Activated CD8-positive, alpha-beta T cell treated with anti-CD3 and anti-CD28 coated beads for 36 hours (primary cell): ENCODE measurements around the gene WFDC8. TPM values are rescaled to one million over a fixed set of nuclear protein-coding genes. Genes with fewer than 3 reads are reported as not detected.

Source experiments
- ATAC-seq: fragments of 200-7000 bp; cut with Tn5 transposase; one replicate; pipeline ENCODE4 v1.10.0; 2021; ENCODE audit warnings: mild to moderate bottlenecking, moderate library complexity
- CTCF ChIA-PET: fragments of 350-600 bp; sonication (Branson Sonifier 250); formaldehyde crosslinking; loops from one replicate; lab custom pipeline; 2021; ENCODE audit warnings: antibody characterized with exemption; lab: Charles Lee
- POLR2A ChIA-PET: fragments of 350-600 bp; sonication (Branson Sonifier 250); formaldehyde crosslinking; loops from one replicate; lab custom pipeline; 2021; ENCODE audit warnings: antibody characterized with exemption; lab: Charles Lee
- DNase-seq: peaks from one replicate; pipeline ENCODE4 v3.0.0-alpha.2; 2020
- H3K27ac Mint-ChIP-seq: one replicate; pipeline ENCODE4 v1.8.0; 2021; ENCODE audit warnings: mild to moderate bottlenecking, mixed read lengths
- H3K27me3 Mint-ChIP-seq: one replicate; pipeline ENCODE4 v1.8.0; 2021; ENCODE audit warnings: mixed read lengths
- H3K36me3 Mint-ChIP-seq: one replicate; pipeline ENCODE4 v1.8.0; 2021; ENCODE audit warnings: low read depth, mixed read lengths
- H3K4me1 Mint-ChIP-seq: one replicate; pipeline ENCODE4 v1.8.0; 2021; ENCODE audit warnings: low read depth, mixed read lengths
- H3K4me3 Mint-ChIP-seq: one replicate; pipeline ENCODE4 v1.8.0; 2021; ENCODE audit warnings: mild to moderate bottlenecking, moderate library complexity, mixed read lengths
- H3K9me3 Mint-ChIP-seq: one replicate; pipeline ENCODE4 v1.8.0; 2021; ENCODE audit warnings: mixed read lengths
- CTCF ChIP-seq: fragments of 200-600 bp; IDR thresholded peaks from one replicate; pipeline ENCODE4 v1.8.0; 2022; ENCODE audit warnings: antibody characterized with exemption, mild to moderate bottlenecking
- intact Hi-C: fragments of 100-400 bp; cut with micrococcal nuclease; formaldehyde crosslinking; loops from one replicate; pipeline ENCODE4 v1.10.0; 2022
- total RNA-seq, 2 experiments: library from RNA; stranded (reverse); gene quantifications; one replicate each; pipeline ENCODE4 v1.2.3, GENCODE V29; 2021

Gene WFDC8
- total RNA-seq = not detected

DNA sequence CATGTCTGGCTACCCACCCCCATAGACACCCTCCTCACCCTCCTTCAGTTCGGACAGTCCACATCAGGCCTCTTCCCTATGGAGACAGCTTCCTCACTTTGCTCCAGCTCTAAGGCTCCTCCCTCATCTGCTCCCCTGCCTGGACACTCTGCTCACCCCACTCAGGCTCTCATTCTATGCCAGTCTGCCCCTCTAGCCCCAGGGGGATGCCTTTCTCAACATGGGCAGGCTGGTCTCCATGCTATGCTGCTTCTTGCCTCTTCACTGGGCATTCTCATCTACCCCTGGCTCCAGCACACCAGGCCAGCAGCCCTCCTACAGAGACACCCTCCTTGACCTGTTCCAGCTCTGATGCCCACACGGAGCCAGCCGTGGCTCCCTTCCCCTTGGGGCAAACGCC is at the start of gene WFDC8:
Gene WFDC8, minus strand, starts transcription at position 101 of the 400 bp plus-strand sequence. Its CDS starts 37 bp downstream, at position 64.
- ChIA-PET POLR2A (no interaction called here), CTCF (interaction anchor here (1.0 to 2.2 kb wide), 2 partner anchors 16 to 192 kb away, joined by 3 to 8 read pairs; no protein-coding TSS in a partner anchor)
- intact Hi-C loops = no loop called here
- DNase-seq (no peak), ATAC-seq (no peak)
- Mint-ChIP-seq H3K27me3 (peaks cover 15% of the 10 kb centered on the region), H3K27ac (no peak within 1 kb of the TSS), H3K4me3 (no peak within 1 kb of the TSS), H3K36me3 (no peaks in the 10 kb centered on the region), H3K9me3 (no peaks in the 10 kb centered on the region), H3K4me1 (no peaks in the 10 kb centered on the region)
- TF ChIP-seq CTCF = no peak

GRCh38 chr20:45626540-45626939 is 47.5 kb upstream of the WFDC8 start:
- peaks cover 32% of the 10 kb centered on the region for H3K27me3 Mint-ChIP-seq
- H3K9me3 Mint-ChIP-seq = no peaks in the 10 kb centered on the region
- DNase-seq (no peak), ATAC-seq (no peak)
- no peak overlapping the region for H3K27ac Mint-ChIP-seq
- H3K36me3 Mint-ChIP-seq = no peaks in the 10 kb centered on the region
- TF ChIP-seq CTCF = no peak
- ChIA-PET CTCF (interaction anchor here (7.7 kb wide), 1 partner anchor 144 kb away, joined by 66 read pairs; no protein-coding TSS in a partner anchor), POLR2A (no interaction called here)
- no peak overlapping the region for H3K4me3 Mint-ChIP-seq
- intact Hi-C loops = no loop called here
- peaks cover 3% of the 10 kb centered on the region for H3K4me1 Mint-ChIP-seq

DNA sequence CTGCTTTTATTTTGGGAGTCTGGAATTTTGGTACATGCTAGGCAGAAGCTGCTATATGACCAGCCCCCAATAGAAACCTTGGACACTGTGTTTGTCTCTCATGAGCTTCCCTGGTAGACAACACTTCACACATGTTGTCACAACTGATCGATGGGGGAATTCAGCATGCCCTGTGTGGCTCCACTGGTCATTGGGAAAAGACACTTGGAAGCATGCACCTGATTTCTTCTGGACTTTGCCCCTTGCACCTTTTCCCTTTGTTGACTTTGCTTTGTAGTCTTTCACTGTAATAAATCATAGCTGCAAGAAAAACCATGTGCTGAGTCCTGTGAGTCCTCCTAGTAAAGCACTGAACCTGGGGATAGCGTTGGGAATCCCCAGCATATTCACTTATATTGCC is 42.5 kb upstream of the WFDC8 start:
- ATAC-seq = no peak
- CTCF ChIA-PET = no interaction called here
- Mint-ChIP-seq H3K27me3 (peaks cover 12% of the 10 kb centered on the region), H3K4me3 (no peak overlapping the region), H3K4me1 (no peaks in the 10 kb centered on the region), H3K9me3 (no peaks in the 10 kb centered on the region), H3K27ac (no peak overlapping the region), H3K36me3 (no peaks in the 10 kb centered on the region)
- no peak for DNase-seq
- TF ChIP-seq CTCF = no peak
- POLR2A ChIA-PET = no interaction called here
- intact Hi-C loops = no loop called here

DNA sequence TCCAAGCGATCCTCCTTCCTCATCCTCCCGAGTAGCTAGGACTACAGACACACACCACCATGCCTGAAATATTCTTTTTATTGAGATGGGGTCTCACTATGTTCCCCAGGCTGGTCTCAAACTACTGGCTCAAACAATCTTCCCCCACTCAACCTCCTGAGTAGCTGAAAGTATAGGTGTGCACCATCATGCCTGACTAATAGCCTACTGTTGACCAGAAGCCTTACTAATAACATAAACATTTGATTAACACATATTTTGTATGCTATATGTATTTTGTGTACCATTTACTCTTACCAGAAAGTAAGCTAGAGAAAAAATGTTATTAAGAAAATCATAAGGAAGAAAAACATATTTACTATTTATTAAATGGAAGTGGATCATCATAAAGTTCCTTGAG is 38.5 kb upstream of the WFDC8 start:
- Mint-ChIP-seq H3K27ac (no peak overlapping the region), H3K4me1 (peaks cover 1% of the 10 kb centered on the region), H3K27me3 (peaks cover 15% of the 10 kb centered on the region), H3K9me3 (no peaks in the 10 kb centered on the region), H3K4me3 (no peak overlapping the region), H3K36me3 (no peaks in the 10 kb centered on the region)
- POLR2A ChIA-PET = interaction anchor here (0.7 to 1.0 kb wide), 2 partner anchors 19 to 619 kb away, joined by 3 to 4 read pairs; no protein-coding TSS in a partner anchor
- DNase-seq (no peak), ATAC-seq (no peak)
- CTCF ChIA-PET = interaction anchor here (0.9 to 4.1 kb wide), 3 partner anchors 11 to 153 kb away, joined by 4 to 16 read pairs (median 7); partner anchors contain the start of gene WFDC10A
- intact Hi-C loops = no loop called here
- no peak for TF ChIP-seq CTCF

GRCh38 chr20:45612314-45612713 is 33.2 kb upstream of the WFDC8 start:
- Mint-ChIP-seq H3K27ac (no peak overlapping the region), H3K36me3 (no peaks in the 10 kb centered on the region), H3K4me3 (no peak overlapping the region), H3K27me3 (peaks cover 28% of the 10 kb centered on the region), H3K4me1 (peaks cover 16% of the 10 kb centered on the region), H3K9me3 (peaks cover 4% of the 10 kb centered on the region)
- DNase-seq (no peak), ATAC-seq (no peak)
- no peak for TF ChIP-seq CTCF
- ChIA-PET POLR2A (no interaction called here), CTCF (interaction anchor here (2.8 kb wide), 1 partner anchor 158 kb away, joined by 9 read pairs; no protein-coding TSS in a partner anchor)
- intact Hi-C loops = no loop called here
